ENCODE measurements around the gene SERP1.

DNA sequence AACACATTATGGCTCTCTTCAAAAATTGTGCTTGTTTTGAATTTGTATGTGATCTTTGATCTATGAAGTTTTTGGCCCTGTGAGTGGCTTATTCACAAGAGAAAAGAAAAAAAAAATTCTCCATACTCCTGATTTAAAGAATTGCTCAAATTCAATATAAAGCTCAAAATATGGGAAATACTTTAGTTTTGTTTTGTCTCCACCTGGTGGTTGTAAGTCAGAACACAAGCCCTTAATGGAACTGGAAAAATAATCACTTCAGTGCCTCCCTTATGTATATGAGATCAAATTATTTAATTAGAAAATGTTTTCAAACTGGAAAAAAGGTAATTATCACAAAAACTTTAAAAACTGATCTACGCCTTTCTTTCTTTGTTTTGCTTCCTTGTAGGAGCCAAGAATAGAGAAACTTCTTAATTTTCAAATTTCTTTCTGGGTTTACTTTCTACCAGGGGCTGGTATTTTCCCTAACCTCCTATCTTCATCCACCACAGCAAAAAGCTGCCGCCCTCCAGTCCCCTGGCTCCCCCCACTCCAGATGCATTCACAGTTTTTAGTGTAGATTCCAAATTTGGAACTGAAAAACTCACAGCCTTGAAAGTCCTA is 50.6 kb downstream of the SERP1 start:
- TF ChIP-seq FOXM1 (IDR thresholded peaks at IDR 0.05; ENCODE audit: borderline replicate concordance) (no peak), ARNT (IDR thresholded peaks at IDR 0.05) (no peak), ZNF384 (IDR thresholded peaks at IDR 0.05) (no peak), TARDBP (IDR thresholded peaks at IDR 0.05) (no peak), SP1 (IDR thresholded peaks at IDR 0.05) (no peak), FOXK2 (IDR thresholded peaks at IDR 0.05) (no peak), NFRKB (IDR thresholded peaks at IDR 0.05) (no peak)
